NCI-H524 (cell line): Measurements from ENCODE around the gene CFI.

Experiments used
- DNase-seq, 2 experiments: peaks; one replicate each; lab custom pipeline; 2025; lab: John Stamatoyannopoulos, UW

Gene CFI

GRCh38 chr4:109801895-109802319 lies at the start of gene CFI:
TSS of gene CFI (minus strand) at chr4:109801999. CDS start at chr4:109801971, 28 bp downstream.
- no peak for DNase-seq

GRCh38 chr4:109850601-109851000 lies 48.8 kb upstream of the CFI start:
- DNase-seq: no peak

GRCh38 chr4:109848501-109848900 lies 46.7 kb upstream of the CFI start:
- DNase-seq: no peak

DNA sequence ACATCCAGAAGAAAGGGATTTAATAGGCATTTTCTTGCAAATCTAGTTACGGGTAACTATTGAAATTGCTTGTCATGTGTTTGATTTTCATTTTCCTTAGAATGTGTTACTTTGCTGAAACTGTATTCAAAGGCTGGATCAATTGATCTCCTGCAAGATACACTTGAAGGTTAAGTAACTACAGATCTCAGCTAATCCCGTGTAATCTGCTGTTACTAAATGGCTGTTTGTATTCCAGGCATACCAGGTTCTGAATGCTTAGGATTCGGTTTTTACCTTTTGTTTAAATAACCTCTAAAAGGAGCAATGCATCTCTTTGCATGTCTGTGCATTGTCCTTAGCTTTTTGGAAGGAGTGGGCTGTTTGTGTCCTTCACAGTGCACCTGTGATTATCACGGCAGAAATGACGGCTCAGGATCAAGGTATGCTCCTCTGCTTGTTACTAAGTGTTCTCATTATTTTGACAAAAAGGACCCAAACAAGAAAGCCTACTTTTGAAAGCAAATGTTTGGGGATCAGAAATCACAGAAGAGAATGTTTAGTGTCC lies 46.2 kb upstream of the CFI start, which contains the start of gene LRIT3:
TSS of gene LRIT3 (plus strand) at position 212 of the 547 bp plus-strand sequence. CDS start at position 307, 95 bp downstream.
- no peak for DNase-seq

GRCh38 chr4:109846395-109847098 lies 44.7 kb upstream of the CFI start:
- no peak for DNase-seq

GRCh38 chr4:109836985-109837384 lies 35.2 kb upstream of the CFI start:
- DNase-seq: no peak

DNA sequence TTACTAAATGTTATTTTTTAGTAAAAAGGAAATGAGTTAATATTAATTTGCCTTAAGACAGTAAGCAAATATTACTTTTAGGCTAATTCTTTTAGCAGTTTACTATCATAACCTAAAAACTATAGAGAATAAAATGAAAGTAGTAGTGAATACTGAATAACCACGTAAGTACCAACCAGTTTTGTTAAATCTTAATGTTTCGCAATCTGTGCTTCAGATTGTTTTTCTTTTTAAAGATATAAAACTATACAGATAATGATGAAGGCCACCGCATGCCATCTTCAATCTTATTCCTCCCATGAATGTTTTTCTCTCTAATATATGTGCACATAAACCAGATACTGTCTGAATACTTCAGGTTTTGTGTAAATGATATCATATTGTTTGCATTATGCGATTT lies 32.0 kb upstream of the CFI start:
- no peak for DNase-seq

- DNase-seq: no peak
These were observed 25.9 kb upstream of the CFI start, which contains the start of gene RRH for GRCh38 chr4:109827672-109828071. TSS of gene RRH (plus strand) at chr4:109827972. CDS start at chr4:109828028, 56 bp downstream.

DNA sequence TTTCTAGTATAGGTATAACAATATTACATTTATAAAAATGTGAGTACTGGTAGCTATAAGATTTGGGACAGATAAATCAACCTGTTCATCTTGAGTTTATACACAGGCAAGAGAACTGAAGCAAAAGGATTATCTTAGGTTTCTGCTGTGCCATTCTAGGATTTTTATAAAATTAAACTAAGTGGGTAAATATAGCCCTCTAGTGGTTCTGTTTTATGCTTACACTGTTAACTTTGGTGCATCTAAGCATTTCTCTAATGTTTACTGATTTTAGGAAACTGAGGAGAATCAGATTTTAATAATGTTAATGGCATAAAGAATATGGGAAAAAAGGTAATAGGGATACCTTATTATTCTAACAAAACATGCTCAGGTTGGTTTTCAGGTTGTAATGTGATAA lies 24.9 kb upstream of the CFI start:
- peak in 1 of 2 experiments; percentile 0 for DNase-seq

DNA sequence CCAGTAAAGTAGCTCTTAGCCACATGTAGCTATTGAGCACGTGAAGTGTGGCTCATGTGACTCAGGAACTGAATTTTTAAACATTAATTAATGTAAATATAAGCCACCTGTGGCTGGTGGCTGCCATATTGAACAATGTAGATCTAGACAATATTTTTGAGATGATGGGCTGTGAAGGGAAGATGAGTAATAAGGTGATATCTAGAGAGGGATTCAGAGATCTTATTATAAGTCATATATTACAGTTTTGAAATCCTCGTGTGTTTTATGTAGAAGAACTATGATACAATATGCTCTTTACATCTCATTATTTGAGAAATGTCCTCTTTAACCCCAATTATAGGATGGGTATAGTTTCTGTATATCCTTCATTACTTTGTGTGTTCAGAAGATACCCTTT lies 19.4 kb upstream of the CFI start:
- no peak for DNase-seq

- peak in 1 of 2 experiments; percentile 6 for DNase-seq
These were observed 18.8 kb upstream of the CFI start for GRCh38 chr4:109820563-109820962.

- DNase-seq: no peak
These were observed 16.5 kb upstream of the CFI start for GRCh38 chr4:109818268-109818667.

DNA sequence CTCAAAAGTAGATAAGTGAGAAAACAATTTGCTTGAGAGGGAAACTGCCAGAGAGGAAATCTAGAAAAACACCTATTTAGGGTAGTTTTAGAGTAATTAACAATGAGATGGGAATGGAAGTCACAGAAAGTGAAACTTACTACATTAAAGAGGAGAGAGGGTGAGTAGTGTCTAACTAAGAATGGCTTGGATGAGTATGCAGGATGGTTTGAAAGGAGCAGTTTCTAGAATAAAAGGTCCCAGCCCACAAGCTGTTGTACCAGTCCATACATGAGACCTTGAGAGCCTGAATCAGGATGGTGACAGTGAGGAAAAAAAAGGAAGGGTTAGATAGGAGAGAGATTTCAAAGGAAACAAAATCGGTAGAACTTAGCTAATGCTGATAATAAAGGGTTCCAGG lies 15.1 kb upstream of the CFI start:
- DNase-seq: no peak

DNA sequence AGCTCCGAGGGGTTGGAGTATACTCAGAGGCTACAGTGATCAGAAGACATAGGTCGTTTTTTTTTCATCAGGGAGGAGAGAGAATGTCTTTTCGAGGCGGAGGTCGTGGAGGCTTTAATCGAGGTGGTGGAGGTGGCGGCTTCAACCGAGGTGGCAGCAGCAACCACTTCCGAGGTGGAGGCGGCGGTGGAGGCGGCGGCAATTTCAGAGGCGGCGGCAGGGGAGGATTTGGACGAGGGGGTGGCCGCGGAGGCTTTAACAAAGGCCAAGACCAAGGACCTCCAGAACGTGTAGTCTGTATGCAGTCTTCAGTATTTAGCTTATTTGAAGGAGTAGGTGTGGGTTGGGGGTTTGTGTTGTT lies 14.3 kb upstream of the CFI start:
- DNase-seq: no peak

DNA sequence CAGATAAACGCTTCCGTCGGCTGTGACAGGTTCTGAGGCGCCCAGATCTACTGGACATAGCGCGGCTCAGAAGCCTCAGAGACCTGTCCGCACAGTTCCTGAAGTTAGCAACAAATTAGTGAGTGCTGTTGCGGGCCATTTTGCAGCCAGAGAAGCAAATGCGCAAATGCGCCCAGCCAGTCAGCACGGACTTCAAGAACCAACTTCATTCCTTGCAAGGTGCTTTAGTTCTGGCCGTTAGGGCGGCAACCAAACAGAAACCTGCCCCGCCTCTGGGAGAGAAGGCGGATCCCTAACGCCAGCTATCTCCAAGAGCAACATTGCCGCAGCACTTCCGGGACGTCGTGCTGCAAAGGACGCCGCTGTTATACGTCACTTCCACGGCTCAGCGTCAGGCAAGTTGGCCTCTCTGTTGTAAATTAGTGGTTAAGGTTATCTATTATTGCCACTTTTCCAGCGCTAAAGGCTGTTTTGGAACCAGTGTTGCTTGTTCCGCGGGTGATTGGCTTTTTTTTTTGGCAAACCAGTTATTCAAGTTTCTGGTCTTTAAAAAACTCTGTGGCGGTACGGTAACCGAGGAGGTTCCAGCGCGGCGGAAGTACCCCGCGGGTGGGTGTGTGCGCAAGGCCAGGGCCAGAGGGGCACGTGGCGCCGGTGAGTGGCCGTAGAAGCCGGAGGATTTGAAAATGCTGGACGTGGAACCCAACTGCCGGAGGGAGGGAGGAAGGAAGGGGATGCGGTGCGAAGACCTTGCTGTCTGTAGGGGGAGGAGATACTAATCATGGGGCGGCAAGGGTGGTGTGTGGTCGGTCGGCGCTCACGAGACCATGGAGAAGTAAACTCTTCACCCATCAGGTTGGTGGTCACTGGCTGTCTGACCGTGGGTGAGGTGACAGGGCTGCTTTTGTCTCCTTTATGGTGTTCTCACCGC lies 13.6 kb upstream of the CFI start, which contains the start of gene GAR1:
TSS of gene GAR1 (plus strand) at position 612 of the 931 bp plus-strand sequence. CDS start 403 bp downstream, outside the sequence.
- peak; percentile 53 to 80 for DNase-seq

DNA sequence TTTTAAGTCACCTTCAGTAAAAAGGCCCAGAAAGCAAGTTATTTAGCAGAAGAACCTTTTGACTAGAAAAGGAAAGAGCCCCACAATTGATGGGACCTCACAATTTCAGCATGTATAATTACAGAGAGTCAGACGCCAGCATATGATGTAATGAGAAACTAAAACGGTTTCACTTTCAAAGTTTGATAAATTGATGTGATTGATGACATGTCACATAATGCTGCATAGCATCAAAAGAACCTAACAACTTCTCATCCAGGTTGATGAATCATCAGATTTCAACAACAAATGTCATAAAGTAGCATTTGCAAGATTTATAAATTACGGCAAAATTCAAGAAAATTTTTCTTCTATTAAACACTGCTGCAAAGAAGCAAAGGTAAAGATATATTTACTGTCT lies 9.9 kb upstream of the CFI start:
- no peak for DNase-seq

DNA sequence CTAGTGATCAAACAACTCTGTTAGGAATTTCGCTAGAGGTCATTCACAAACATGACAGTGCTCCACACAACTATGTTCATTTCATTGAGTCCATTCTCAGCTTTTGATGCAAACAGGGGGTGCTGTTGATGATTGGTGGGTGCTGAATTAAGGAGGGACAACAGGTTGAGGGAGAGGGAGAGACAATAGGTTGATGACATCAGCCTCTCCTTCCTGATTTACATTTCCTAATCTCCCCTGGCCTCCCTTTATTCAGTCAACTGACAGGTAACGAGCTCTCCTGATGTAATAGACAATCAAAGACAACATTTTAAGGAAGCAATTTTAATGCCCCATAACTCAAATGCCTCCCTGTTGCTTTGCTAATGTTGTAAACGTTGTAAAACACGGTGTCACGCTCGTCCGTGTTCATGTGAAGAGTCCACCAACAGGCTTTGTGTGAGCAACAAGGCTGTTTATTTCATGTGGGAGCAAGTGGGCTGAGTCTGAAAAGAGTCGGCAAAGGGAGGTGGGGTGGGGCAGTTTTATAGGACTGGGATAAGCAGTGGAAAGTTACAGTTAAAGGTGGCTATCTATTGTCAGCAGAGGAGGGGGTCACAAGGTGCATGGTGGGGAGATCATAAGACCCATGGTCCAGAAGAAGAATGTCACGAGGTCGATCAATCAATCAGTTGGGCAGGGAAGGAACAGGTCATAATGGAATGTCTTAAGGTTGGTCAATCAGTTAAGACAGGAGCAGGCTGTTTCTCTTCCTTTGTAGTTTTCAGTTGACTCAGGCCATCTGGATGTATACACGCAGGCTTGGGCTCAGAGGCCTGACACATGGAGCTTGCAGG lies 9.0 kb upstream of the CFI start:
- DNase-seq: no peak

DNA sequence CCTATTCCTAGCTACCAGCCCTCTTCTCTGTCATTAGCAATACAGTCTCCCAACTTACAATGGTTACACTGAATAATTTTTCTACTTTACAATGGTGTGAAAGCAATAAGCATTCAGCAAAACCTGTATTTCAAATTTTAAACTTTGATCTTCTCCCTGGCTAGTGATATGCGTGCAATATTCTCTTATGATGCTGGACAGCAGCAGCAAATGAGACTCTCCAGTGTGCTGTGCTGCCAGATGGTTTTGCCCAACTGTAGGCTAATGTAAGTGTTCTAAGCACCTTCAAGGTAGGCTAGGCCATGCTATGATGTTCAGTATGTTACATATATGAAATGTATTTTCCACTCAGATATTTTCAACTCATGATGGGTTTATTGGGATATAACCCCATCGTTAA lies 7.9 kb upstream of the CFI start:
- DNase-seq: no peak

DNA sequence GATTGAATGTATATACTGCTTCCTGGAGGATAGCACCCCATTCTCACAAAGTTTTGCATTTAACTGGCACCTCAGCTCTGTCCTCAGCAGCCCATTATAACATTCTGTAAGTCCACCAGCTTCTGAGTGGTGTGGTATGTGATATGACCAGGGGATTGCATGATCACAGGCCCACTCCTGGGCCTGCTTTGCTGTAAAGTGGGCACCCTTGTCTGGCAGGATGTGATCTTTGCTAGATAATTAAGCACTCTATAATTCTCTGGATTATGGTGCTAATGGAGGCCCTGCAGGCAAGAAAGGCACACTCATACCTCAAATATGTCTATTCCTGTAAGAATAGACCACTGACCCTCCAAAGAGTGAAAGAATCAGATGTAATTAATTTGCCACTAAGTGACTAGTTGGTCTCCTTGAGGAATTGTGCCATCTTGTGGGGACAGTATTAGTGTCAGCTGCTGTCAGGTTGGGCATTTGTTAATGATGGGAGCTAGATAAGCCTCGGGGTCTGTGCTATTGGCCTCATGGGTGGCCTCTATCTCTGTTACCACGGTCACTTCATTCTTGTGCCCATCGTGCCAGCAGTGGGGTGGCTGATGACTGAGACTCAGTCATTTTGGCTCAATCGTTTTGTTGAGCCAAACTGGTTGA lies 2.2 kb upstream of the CFI start:
- DNase-seq: peak in 1 of 2 experiments; percentile 52

DNA sequence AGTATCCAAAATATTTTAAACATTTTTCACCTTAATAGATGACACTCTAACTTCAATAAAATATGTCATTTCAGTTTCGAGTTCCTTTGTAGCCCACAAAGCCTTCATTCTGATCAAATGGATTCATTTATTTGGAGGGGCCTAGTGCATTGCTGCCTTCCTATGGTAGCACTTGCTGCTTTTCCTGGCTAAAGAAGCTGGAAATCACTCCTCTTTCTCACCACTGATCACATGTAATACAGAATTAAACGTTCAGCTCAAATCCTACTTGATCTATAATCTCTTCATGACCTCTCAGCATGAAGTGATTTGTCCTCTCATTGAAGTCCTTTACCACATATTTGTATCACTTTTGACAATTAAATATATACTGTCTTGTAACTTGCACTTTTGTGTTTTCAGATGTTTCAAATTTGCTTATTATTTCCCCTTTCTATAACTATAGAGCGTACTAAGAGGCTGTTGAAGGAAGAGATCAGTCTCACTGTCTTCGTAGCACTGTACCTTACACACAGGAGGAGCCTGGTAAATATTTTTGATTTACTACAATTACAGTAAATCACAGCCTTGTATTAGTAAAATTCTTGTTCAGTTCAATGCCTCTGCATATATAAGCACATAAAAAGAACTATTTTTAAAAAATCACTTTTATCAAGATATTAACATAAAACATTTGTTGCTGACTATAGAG lies 555 bp downstream of the CFI start:
- no peak for DNase-seq
